Measurements from ENCODE around the gene ATP12A.

Gene ATP12A

GRCh38 chr13:24680258-24680920 is at the start of gene ATP12A:
ATP12A (plus strand) TSS chr13:24680408; CDS start chr13:24680744, 336 bp downstream.
- H3K4me1 Mint-ChIP-seq (ENCODE audit: low read depth), result peaks cover 27% of the 10 kb centered on the region
- H3K36me3 Mint-ChIP-seq, result no peaks in the 10 kb centered on the region
- H3K9me3 Mint-ChIP-seq (ENCODE audit: low read depth), result no peaks in the 10 kb centered on the region
- peaks cover 32% of the 10 kb centered on the region for H3K27me3 Mint-ChIP-seq
- H3K4me3 Mint-ChIP-seq, result peak within 1 kb of the TSS; percentile 66
- no peak within 1 kb of the TSS for H3K27ac Mint-ChIP-seq

GRCh38 chr13:24630851-24631620 is 49.2 kb upstream of the ATP12A start:
- H3K27ac Mint-ChIP-seq, result no peak overlapping the region
- no peaks in the 10 kb centered on the region for H3K36me3 Mint-ChIP-seq
- no peaks in the 10 kb centered on the region for H3K27me3 Mint-ChIP-seq
- no peak overlapping the region for H3K4me3 Mint-ChIP-seq
- no peaks in the 10 kb centered on the region for H3K9me3 Mint-ChIP-seq (ENCODE audit: low read depth)
- H3K4me1 Mint-ChIP-seq (ENCODE audit: low read depth), result peaks cover 10% of the 10 kb centered on the region

- H3K36me3 Mint-ChIP-seq, result no peaks in the 10 kb centered on the region
- H3K27ac Mint-ChIP-seq, result no peak overlapping the region
- peaks cover 2% of the 10 kb centered on the region for H3K4me1 Mint-ChIP-seq (ENCODE audit: low read depth)
- H3K4me3 Mint-ChIP-seq, result no peak overlapping the region
- no peaks in the 10 kb centered on the region for H3K9me3 Mint-ChIP-seq (ENCODE audit: low read depth)
- no peaks in the 10 kb centered on the region for H3K27me3 Mint-ChIP-seq
Measured at GRCh38 chr13:24631922-24632321, 48.3 kb upstream of the ATP12A start.

GRCh38 chr13:24632382-24633121 is 47.7 kb upstream of the ATP12A start:
- H3K9me3 Mint-ChIP-seq (ENCODE audit: low read depth), result no peaks in the 10 kb centered on the region
- no peak overlapping the region for H3K4me3 Mint-ChIP-seq
- H3K27me3 Mint-ChIP-seq, result no peaks in the 10 kb centered on the region
- H3K36me3 Mint-ChIP-seq, result no peaks in the 10 kb centered on the region
- H3K4me1 Mint-ChIP-seq (ENCODE audit: low read depth), result peaks cover 2% of the 10 kb centered on the region
- no peak overlapping the region for H3K27ac Mint-ChIP-seq

DNA sequence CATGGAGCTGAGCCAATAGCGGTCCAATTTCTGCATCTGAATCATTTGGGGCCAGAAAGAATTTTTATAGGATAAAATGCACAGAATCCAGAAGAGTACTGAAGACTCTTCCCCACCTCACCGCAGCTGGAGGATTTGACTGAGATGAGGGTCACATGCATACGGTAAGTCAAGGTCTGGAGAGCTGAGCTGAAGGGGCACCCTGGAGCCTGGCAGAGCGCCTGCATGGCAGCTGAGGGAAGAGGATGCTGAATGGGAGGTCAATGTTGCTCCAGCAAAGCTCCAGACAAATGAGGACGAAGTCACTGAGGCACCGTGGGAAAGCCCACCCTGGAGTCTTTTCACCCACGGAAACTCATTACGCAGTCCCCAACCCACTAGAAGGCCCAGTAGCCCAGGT is 43.4 kb upstream of the ATP12A start:
- Mint-ChIP-seq H3K4me3 (no peak overlapping the region), H3K27ac (no peak overlapping the region), H3K27me3 (no peaks in the 10 kb centered on the region), H3K9me3 (ENCODE audit: low read depth) (no peaks in the 10 kb centered on the region), H3K4me1 (ENCODE audit: low read depth) (no peaks in the 10 kb centered on the region), H3K36me3 (no peaks in the 10 kb centered on the region)

- H3K27ac Mint-ChIP-seq, result no peak overlapping the region
- H3K36me3 Mint-ChIP-seq, result no peaks in the 10 kb centered on the region
- H3K27me3 Mint-ChIP-seq, result no peaks in the 10 kb centered on the region
- H3K9me3 Mint-ChIP-seq (ENCODE audit: low read depth), result no peaks in the 10 kb centered on the region
- no peaks in the 10 kb centered on the region for H3K4me1 Mint-ChIP-seq (ENCODE audit: low read depth)
- H3K4me3 Mint-ChIP-seq, result no peak overlapping the region
Measured at GRCh38 chr13:24638096-24638495, 42.1 kb upstream of the ATP12A start.

GRCh38 chr13:24640752-24641151 is 39.5 kb upstream of the ATP12A start:
- Mint-ChIP-seq H3K4me1 (ENCODE audit: low read depth) (no peaks in the 10 kb centered on the region), H3K4me3 (no peak overlapping the region), H3K9me3 (ENCODE audit: low read depth) (no peaks in the 10 kb centered on the region), H3K27me3 (no peaks in the 10 kb centered on the region), H3K27ac (no peak overlapping the region), H3K36me3 (no peaks in the 10 kb centered on the region)

GRCh38 chr13:24642219-24642618 is 38.0 kb upstream of the ATP12A start:
- Mint-ChIP-seq H3K4me3 (no peak overlapping the region), H3K36me3 (no peaks in the 10 kb centered on the region), H3K27ac (no peak overlapping the region), H3K27me3 (no peaks in the 10 kb centered on the region), H3K9me3 (ENCODE audit: low read depth) (no peaks in the 10 kb centered on the region), H3K4me1 (ENCODE audit: low read depth) (no peaks in the 10 kb centered on the region)

- Mint-ChIP-seq H3K4me3 (no peak overlapping the region), H3K9me3 (ENCODE audit: low read depth) (no peaks in the 10 kb centered on the region), H3K27me3 (no peaks in the 10 kb centered on the region), H3K4me1 (ENCODE audit: low read depth) (no peaks in the 10 kb centered on the region), H3K36me3 (no peaks in the 10 kb centered on the region), H3K27ac (no peak overlapping the region)
Measured at GRCh38 chr13:24644036-24644435, 36.2 kb upstream of the ATP12A start.

DNA sequence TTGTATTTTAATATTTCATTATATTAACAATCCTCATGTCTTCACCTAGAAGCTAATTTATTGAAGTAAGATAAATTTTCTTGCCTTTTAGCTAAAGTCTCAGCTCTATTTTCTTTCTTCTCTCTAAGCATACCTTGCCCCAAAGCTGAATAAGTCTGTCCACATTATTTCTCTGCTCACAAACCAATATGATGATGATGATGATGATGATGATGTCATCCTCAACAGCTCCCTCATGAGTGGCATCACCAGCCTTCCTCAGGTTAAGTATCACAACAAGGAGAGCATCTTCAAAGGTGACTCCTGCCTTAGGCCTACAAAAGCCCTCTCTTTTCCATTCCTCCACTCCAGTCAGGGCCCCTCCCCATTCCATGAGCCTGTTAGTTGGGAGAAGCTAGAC is 31.9 kb upstream of the ATP12A start:
- H3K4me1 Mint-ChIP-seq (ENCODE audit: low read depth), result no peaks in the 10 kb centered on the region
- H3K9me3 Mint-ChIP-seq (ENCODE audit: low read depth), result no peaks in the 10 kb centered on the region
- H3K4me3 Mint-ChIP-seq, result no peak overlapping the region
- H3K27me3 Mint-ChIP-seq, result peaks cover 1% of the 10 kb centered on the region
- no peak overlapping the region for H3K27ac Mint-ChIP-seq
- no peaks in the 10 kb centered on the region for H3K36me3 Mint-ChIP-seq

DNA sequence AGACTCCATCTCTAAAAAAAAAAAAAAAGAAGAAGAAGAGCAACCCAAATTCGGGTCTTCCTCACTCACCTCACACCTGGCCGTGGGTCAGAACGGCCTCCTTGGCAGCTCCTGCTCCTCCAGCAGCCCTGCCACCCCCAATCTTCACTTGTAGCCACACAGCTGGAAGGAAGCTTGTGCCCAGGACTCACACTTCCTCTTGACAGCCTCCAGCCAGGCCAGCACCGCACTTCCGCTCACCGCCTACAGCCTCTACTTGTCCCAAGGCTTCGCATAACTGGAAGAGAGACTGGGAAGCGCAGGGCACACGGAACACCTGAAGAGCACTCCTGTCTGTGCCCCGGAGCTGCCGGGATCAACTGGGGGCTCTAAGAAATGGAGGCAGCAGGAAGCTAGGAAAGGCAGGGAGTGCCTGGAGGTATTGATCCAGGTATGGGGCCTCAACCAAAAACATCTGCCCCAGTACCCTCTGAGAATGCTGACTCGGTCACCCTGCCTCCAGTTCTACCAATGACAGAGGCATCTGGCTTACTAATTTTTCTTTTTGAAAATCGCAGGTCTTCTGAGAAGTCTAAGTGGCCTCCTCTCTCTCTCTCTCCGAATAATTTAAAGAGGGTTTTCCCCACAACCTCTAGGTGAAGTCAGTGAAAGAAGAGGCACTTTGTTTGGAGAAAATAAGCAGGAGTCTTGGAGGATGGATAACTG is 31.1 kb upstream of the ATP12A start:
- no peaks in the 10 kb centered on the region for H3K9me3 Mint-ChIP-seq (ENCODE audit: low read depth)
- H3K27ac Mint-ChIP-seq, result no peak overlapping the region
- H3K4me1 Mint-ChIP-seq (ENCODE audit: low read depth), result no peaks in the 10 kb centered on the region
- H3K4me3 Mint-ChIP-seq, result no peak overlapping the region
- peaks cover 1% of the 10 kb centered on the region for H3K27me3 Mint-ChIP-seq
- no peaks in the 10 kb centered on the region for H3K36me3 Mint-ChIP-seq

GRCh38 chr13:24649688-24650043 is 30.5 kb upstream of the ATP12A start:
- peaks cover 1% of the 10 kb centered on the region for H3K27me3 Mint-ChIP-seq
- no peaks in the 10 kb centered on the region for H3K36me3 Mint-ChIP-seq
- no peaks in the 10 kb centered on the region for H3K9me3 Mint-ChIP-seq (ENCODE audit: low read depth)
- H3K4me3 Mint-ChIP-seq, result no peak overlapping the region
- no peaks in the 10 kb centered on the region for H3K4me1 Mint-ChIP-seq (ENCODE audit: low read depth)
- H3K27ac Mint-ChIP-seq, result no peak overlapping the region

- Mint-ChIP-seq H3K9me3 (ENCODE audit: low read depth) (no peaks in the 10 kb centered on the region), H3K4me3 (no peak overlapping the region), H3K4me1 (ENCODE audit: low read depth) (no peaks in the 10 kb centered on the region), H3K27ac (no peak overlapping the region), H3K27me3 (peaks cover 1% of the 10 kb centered on the region), H3K36me3 (no peaks in the 10 kb centered on the region)
Measured at GRCh38 chr13:24650161-24650560, 30.0 kb upstream of the ATP12A start.

GRCh38 chr13:24651718-24652345 is 28.4 kb upstream of the ATP12A start:
- Mint-ChIP-seq H3K4me3 (no peak overlapping the region), H3K27ac (no peak overlapping the region), H3K27me3 (peaks cover 1% of the 10 kb centered on the region), H3K4me1 (ENCODE audit: low read depth) (no peaks in the 10 kb centered on the region), H3K9me3 (ENCODE audit: low read depth) (no peaks in the 10 kb centered on the region), H3K36me3 (no peaks in the 10 kb centered on the region)

Data from activated naive CD8-positive, alpha-beta T cell (primary cell).